Neural cell (in vitro differentiated cells): ENCODE results near the gene RYR2. TPM values are rescaled to one million over a fixed set of nuclear protein-coding genes. Genes with fewer than 3 reads are reported as not detected.

Source experiments
- H2AFZ ChIP-seq: fragments of 200-600, 300-800 bp; sonication (generic), shearing (Covaris generic); 2 replicates; pipeline ENCODE4 v1.6.0; 2014; ENCODE audit warnings: low read depth, mild to moderate bottlenecking, antibody characterized with exemption, low read length, moderate library complexity
- H3F3A ChIP-seq: fragments of 200-600 bp; shearing (Covaris generic); 2 replicates; pipeline ENCODE4 v1.6.1; 2016; ENCODE audit warnings: mild to moderate bottlenecking, moderate library complexity, mixed read lengths, antibody characterized with exemption, low read length; ENCODE audit not compliant: insufficient read depth, poor library complexity, severe bottlenecking
- H3K27ac ChIP-seq: fragments of 200-600, 300-800 bp; sonication (generic), shearing (Covaris generic); 2 replicates; pipeline ENCODE4 v1.5.1; 2014; ENCODE audit warnings: mild to moderate bottlenecking, low read length, moderate library complexity
- H3K27me3 ChIP-seq: fragments of 300-800, 200-600 bp; sonication (generic), shearing (Covaris generic); 2 replicates; pipeline ENCODE4 v1.6.0; 2014; ENCODE audit warnings: mild to moderate bottlenecking, low read depth, low read length, moderate library complexity; ENCODE audit not compliant: insufficient read depth
- H3K36me3 ChIP-seq: fragments of 300-800, 200-600 bp; sonication (generic), shearing (Covaris generic); 2 replicates; pipeline ENCODE4 v1.5.1; 2014; ENCODE audit warnings: mild to moderate bottlenecking, antibody characterized with exemption, low read length, moderate library complexity; ENCODE audit not compliant: insufficient read depth
- H3K4me2 ChIP-seq: fragments of 300-800, 200-600 bp; sonication (generic), shearing (Covaris generic); 2 replicates; pipeline ENCODE4 v1.6.0; 2014; ENCODE audit warnings: mild to moderate bottlenecking, low read length
- H3K4me3 ChIP-seq: fragments of 300-800, 200-600 bp; sonication (generic), shearing (Covaris generic); 2 replicates; pipeline ENCODE4 v1.5.1; 2014; ENCODE audit warnings: mild to moderate bottlenecking, low read length, moderate library complexity
- H3K79me2 ChIP-seq: fragments of 200-600 bp; shearing (Covaris generic); replicated peaks from 2 replicates; pipeline ENCODE4 v1.6.0; 2014; ENCODE audit warnings: mild to moderate bottlenecking, low read length, moderate library complexity; ENCODE audit not compliant: insufficient read depth
- H3K9ac ChIP-seq: fragments of 300-800, 200-600 bp; sonication (generic), shearing (Covaris generic); 2 replicates; pipeline ENCODE4 v1.6.1; 2016; ENCODE audit warnings: mild to moderate bottlenecking, low read length, mixed read lengths
- H3K9me2 ChIP-seq: fragments of 200-600 bp; shearing (Covaris generic); 2 replicates; pipeline ENCODE4 v1.6.1; 2016; ENCODE audit warnings: mild to moderate bottlenecking, low read length, mixed read lengths; ENCODE audit not compliant: insufficient read depth
- H3K9me3 ChIP-seq: fragments of 200-600, 300-800 bp; sonication (generic), shearing (Covaris generic); 2 replicates; pipeline ENCODE4 v1.6.1; 2016; ENCODE audit warnings: mild to moderate bottlenecking, mixed run types, low read length, moderate library complexity, mixed read lengths
- H4K20me1 ChIP-seq: fragments of 200-600 bp; shearing (Covaris generic); 2 replicates; pipeline ENCODE4 v1.6.1; 2016; ENCODE audit warnings: mild to moderate bottlenecking, mixed run types; ENCODE audit not compliant: insufficient read depth
- CTCF ChIP-seq: fragments of 450-650 bp; IDR thresholded peaks from 2 replicates; pipeline ENCODE4 v1.5.1; 2014; ENCODE audit warnings: antibody characterized with exemption, mild to moderate bottlenecking, moderate library complexity; ENCODE audit not compliant: poor library complexity, severe bottlenecking
- EP300 ChIP-seq: fragments of 450-650 bp; conservative IDR thresholded peaks from 2 replicates; pipeline ENCODE4 v1.6.1; 2014; ENCODE audit warnings: antibody characterized with exemption, mild to moderate bottlenecking, moderate library complexity; ENCODE audit not compliant: poor library complexity, severe bottlenecking
- EZH2 ChIP-seq: fragments of 200-600, 300-800 bp; shearing (Covaris generic), sonication (generic); IDR thresholded peaks from 2 replicates; pipeline ENCODE4 v1.6.1; 2014; ENCODE audit warnings: antibody characterized with exemption, low read length, borderline replicate concordance, mild to moderate bottlenecking; ENCODE audit not compliant: insufficient read depth, poor library complexity, severe bottlenecking
- MXI1 ChIP-seq: fragments of 450-650 bp; conservative IDR thresholded peaks from 2 replicates; pipeline ENCODE4 v1.6.1; 2014; ENCODE audit warnings: antibody characterized with exemption, mild to moderate bottlenecking; ENCODE audit not compliant: poor library complexity, severe bottlenecking
- POLR2AphosphoS5 ChIP-seq: IDR thresholded peaks from 2 replicates; pipeline ENCODE4 v1.6.1; 2012
- RAD21 ChIP-seq: fragments of 450-650 bp; conservative IDR thresholded peaks from 2 replicates; pipeline ENCODE4 v1.6.1; 2014; ENCODE audit warnings: antibody characterized with exemption, mild to moderate bottlenecking, moderate library complexity
- REST ChIP-seq: IDR thresholded peaks from 2 replicates; pipeline ENCODE4 v1.6.1; 2012; ENCODE audit warnings: borderline replicate concordance
- SMC3 ChIP-seq: fragments of 450-650 bp; conservative IDR thresholded peaks from 2 replicates; pipeline ENCODE4 v1.6.1; 2014; ENCODE audit warnings: antibody characterized with exemption, mild to moderate bottlenecking, moderate library complexity; ENCODE audit not compliant: poor library complexity
- TAF1 ChIP-seq: IDR thresholded peaks from 2 replicates; pipeline ENCODE4 v1.6.1; 2012; ENCODE audit warnings: low read depth
- polyA plus RNA-seq: library from polyadenylated mRNA; depleted of rRNA; stranded (reverse); fragments of >200 nt; gene quantifications from 2 replicates; pipeline ENCODE4 v1.2.3, GENCODE V29; 2014

The RYR2 gene
- polyA plus RNA-seq, 1 donor from 2014 or later = 3.8 TPM

- Histone ChIP-seq H3K36me3 (no peaks in the 10 kb centered on the region), H3K27me3 (no peaks in the 10 kb centered on the region), H3K9me2 (no peaks in the 10 kb centered on the region), H3K9ac (no peak overlapping the region), H3K4me3 (no peak overlapping the region), H3K9me3 (no peaks in the 10 kb centered on the region), H4K20me1 (no peaks in the 10 kb centered on the region), H3K4me2 (no peak overlapping the region), H3K27ac (no peak overlapping the region), H2AFZ (no peak overlapping the region), H3F3A (no peaks in the 10 kb centered on the region), H3K79me2 (no peaks in the 10 kb centered on the region)
- no peak for TF ChIP-seq EP300
- no peak for TF ChIP-seq RAD21
- no peak for TF ChIP-seq REST
- TF ChIP-seq CTCF = no peak
- no peak for TF ChIP-seq TAF1
- TF ChIP-seq SMC3 = no peak
- TF ChIP-seq MXI1 = no peak
- no peak for TF ChIP-seq EZH2
- no peak for TF ChIP-seq POLR2AphosphoS5
Observed at GRCh38 chr1:237858992-237859391, 817.0 kb downstream of the RYR2 start.

GRCh38 chr1:237861944-237862343 is 820.0 kb downstream of the RYR2 start:
- Histone ChIP-seq H3K27me3 (no peaks in the 10 kb centered on the region), H4K20me1 (no peaks in the 10 kb centered on the region), H3K79me2 (no peaks in the 10 kb centered on the region), H3K27ac (no peak overlapping the region), H3K9me2 (no peaks in the 10 kb centered on the region), H3K9ac (no peak overlapping the region), H3K9me3 (no peaks in the 10 kb centered on the region), H3F3A (no peaks in the 10 kb centered on the region), H3K4me2 (no peak overlapping the region), H2AFZ (no peak overlapping the region), H3K4me3 (no peak overlapping the region), H3K36me3 (no peaks in the 10 kb centered on the region)
- TF ChIP-seq EZH2 = no peak
- no peak for TF ChIP-seq MXI1
- TF ChIP-seq POLR2AphosphoS5 = no peak
- no peak for TF ChIP-seq TAF1
- no peak for TF ChIP-seq RAD21
- TF ChIP-seq REST = no peak
- TF ChIP-seq CTCF = no peak
- TF ChIP-seq EP300 = no peak
- TF ChIP-seq SMC3 = no peak
